Esophagus squamous epithelium (tissue), 5 donors: ENCODE results near the gene KCNC3. TPM values are rescaled to one million over a fixed set of nuclear protein-coding genes. Genes with fewer than 3 reads are reported as not detected.

Experiments used
- DNase-seq: peaks from one replicate; lab custom pipeline; 2025; lab: John Stamatoyannopoulos, UW
- H3K27ac ChIP-seq, 4 donors: fragments of 200-600 bp; sonication (generic); one replicate each; pipeline ENCODE4 v1.5.1; 2016 to 2019; ENCODE audit warnings: mild to moderate bottlenecking in 1 of 4
- H3K27me3 ChIP-seq, 4 donors: fragments of 200-600 bp; sonication (generic); 1 replicate in 3 of 4; 2 replicates in 1 of 4; pipeline versions ENCODE4 v1.5.1 to v1.6.0; 2017 to 2021; ENCODE audit warnings: antibody characterized with exemption in 1 of 4
- H3K36me3 ChIP-seq, 3 donors: fragments of 200-600 bp; sonication (generic); one replicate each; pipeline ENCODE4 v1.5.1; 2016 to 2019
- H3K4me1 ChIP-seq, 3 donors: fragments of 200-600 bp; sonication (generic); one replicate each; pipeline ENCODE4 v1.5.1; 2017 to 2019
- H3K4me3 ChIP-seq, 4 donors: fragments of 200-600 bp; sonication (generic); 1 replicate in 3 of 4; 2 replicates in 1 of 4; pipeline ENCODE4 v1.5.1; 2016 to 2019; ENCODE audit warnings: mild to moderate bottlenecking in 2 of 4, moderate library complexity in 1 of 4
- H3K9me3 ChIP-seq, 3 donors: fragments of 200-600 bp; sonication (generic); one replicate each; pipeline ENCODE4 v1.5.1; 2016 to 2019
- CTCF ChIP-seq, 6 experiments: fragments of 450-650 bp in 4 of 6; fragments of 200-600 bp in 2 of 6; sonication (generic) in 2 of 6; IDR thresholded peaks; one replicate each; pipeline ENCODE4 v1.5.1; 2016 to 2019; ENCODE audit warnings: antibody characterized with exemption in 6 of 6, mild to moderate bottlenecking in 4 of 6, moderate library complexity in 4 of 6
- POLR2A ChIP-seq, 4 donors: fragments of 450-650 bp; IDR thresholded peaks; one replicate each; pipeline ENCODE4 v1.6.1; 2017; ENCODE audit warnings: antibody characterized with exemption in 4 of 4, mild to moderate bottlenecking in 4 of 4, moderate library complexity in 3 of 4
- WGBS, 2 donors: methylation state at CpG; one replicate each; pipeline ENCODE4 v1.1.5; 2018; 5-methylcytosine and 5-hydroxymethylcytosine counted together
- intact Hi-C: fragments of 100-400 bp; cut with DNase I; formaldehyde crosslinking; loops from one replicate; pipeline ENCODE4 v1.15.0; 2022
- total RNA-seq, 4 donors: library from RNA; depleted of rRNA; stranded (reverse); fragments of >200 nt; gene quantifications; one replicate each; pipeline ENCODE4 v1.1.0, GENCODE V29; 2016
- donor health status: DM: yes; HTN: yes; CAD: no.

Gene KCNC3
- total RNA-seq, 4 donors from 2014 or later: 0.48 to 0.87 (median 0.57) TPM; not detected in 1

GRCh38 chr19:50268041-50268440 is 61.1 kb downstream of the KCNC3 start:
- H3K4me1 ChIP-seq: peaks cover 0 to 20% (median 0%) of the 10 kb centered on the region in 3 donors
- peaks cover 0 to 64% (median 0%) of the 10 kb centered on the region in 3 donors for H3K36me3 ChIP-seq
- intact Hi-C loops: no loop called here
- H3K27ac ChIP-seq: no peak overlapping the region
- peaks cover 0 to 20% (median 0%) of the 10 kb centered on the region in 4 donors for H3K27me3 ChIP-seq
- TF ChIP-seq CTCF (IDR thresholded peaks at IDR 0.05) (no peak), POLR2A (IDR thresholded peaks at IDR 0.05) (no peak)
- no peak overlapping the region for H3K4me3 ChIP-seq
- no peaks in the 10 kb centered on the region for H3K9me3 ChIP-seq
- 79 to 92% methylated on average over 8 to 9 of the region's 13 CpGs for WGBS, 2 donors
- no peak for DNase-seq

GRCh38 chr19:50266896-50267295 is 62.3 kb downstream of the KCNC3 start:
- H3K9me3 ChIP-seq: no peaks in the 10 kb centered on the region
- H3K27me3 ChIP-seq: peaks cover 0 to 20% (median 0%) of the 10 kb centered on the region in 4 donors
- H3K27ac ChIP-seq: peak overlapping the region in 2 of 4 donors; percentile 20 to 49
- H3K36me3 ChIP-seq: peaks cover 0 to 65% (median 0%) of the 10 kb centered on the region in 3 donors
- no peak overlapping the region for H3K4me3 ChIP-seq
- no peak for DNase-seq
- WGBS, 2 donors: 18 to 24% methylated on average over 8 to 10 of the region's 20 CpGs
- intact Hi-C loops: no loop called here
- no peak for TF ChIP-seq CTCF (IDR thresholded peaks at IDR 0.05)
- TF ChIP-seq POLR2A (IDR thresholded peaks at IDR 0.05): no peak
- H3K4me1 ChIP-seq: peaks cover 0 to 20% (median 0%) of the 10 kb centered on the region in 3 donors

GRCh38 chr19:50266041-50266440 is 63.1 kb downstream of the KCNC3 start:
- H3K4me3 ChIP-seq: no peak overlapping the region
- peaks cover 0 to 63% (median 0%) of the 10 kb centered on the region in 3 donors for H3K36me3 ChIP-seq
- intact Hi-C loops: no loop called here

GRCh38 chr19:50264483-50265186 is 64.5 kb downstream of the KCNC3 start:
- Histone ChIP-seq H3K4me3 (no peak overlapping the region), H3K27ac (no peak overlapping the region), H3K36me3 (peaks cover 0 to 64% (median 0%) of the 10 kb centered on the region in 3 donors), H3K9me3 (no peaks in the 10 kb centered on the region), H3K27me3 (peaks cover 0 to 15% (median 0%) of the 10 kb centered on the region in 4 donors), H3K4me1 (peaks cover 0 to 20% (median 0%) of the 10 kb centered on the region in 3 donors)
- no peak for DNase-seq
- intact Hi-C loops: no loop called here
- TF ChIP-seq CTCF (IDR thresholded peaks at IDR 0.05) (no peak), POLR2A (IDR thresholded peaks at IDR 0.05) (no peak)
- WGBS, 2 donors: 71 to 75% methylated on average over 8 of the region's 8 CpGs

More at GRCh38 chr19:50266041-50266440, 63.1 kb downstream of the KCNC3 start:
- peaks cover 0 to 20% (median 0%) of the 10 kb centered on the region in 3 donors for H3K4me1 ChIP-seq
- peaks cover 0 to 18% (median 0%) of the 10 kb centered on the region in 4 donors for H3K27me3 ChIP-seq
- DNase-seq: no peak
- WGBS, 2 donors: 77 to 81% methylated on average over 8 of the region's 8 CpGs
- no peaks in the 10 kb centered on the region for H3K9me3 ChIP-seq
- H3K27ac ChIP-seq: peak overlapping the region in 1 of 4 donors; percentile 49
- TF ChIP-seq CTCF (IDR thresholded peaks at IDR 0.05) (no peak), POLR2A (IDR thresholded peaks at IDR 0.05) (no peak)

GRCh38 chr19:50263176-50263575 is 66.0 kb downstream of the KCNC3 start:
- Histone ChIP-seq H3K27ac (no peak overlapping the region), H3K36me3 (peaks cover 0 to 60% (median 0%) of the 10 kb centered on the region in 3 donors), H3K9me3 (no peaks in the 10 kb centered on the region), H3K4me1 (peaks cover 0 to 20% (median 0%) of the 10 kb centered on the region in 3 donors), H3K27me3 (peaks cover 0 to 11% (median 0%) of the 10 kb centered on the region in 4 donors), H3K4me3 (no peak overlapping the region)
- no peak for TF ChIP-seq CTCF (IDR thresholded peaks at IDR 0.05)
- no peak for TF ChIP-seq POLR2A (IDR thresholded peaks at IDR 0.05)
- WGBS, 2 donors: 71 to 85% methylated on average over 4 to 7 of the region's 8 CpGs
- DNase-seq: no peak
- intact Hi-C loops: no loop called here
